GM19238 (cell line): ENCODE results near the gene HLA-DOA.
A peak's percentile ranks its signal among the peaks of the same experiment; 100 is the strongest.

Source experiments
- DNase-seq: peaks from one replicate; pipeline ENCODE4 v3.0.0; 2011; ENCODE audit warnings: low spot score; ENCODE audit not compliant: insufficient read length

Gene HLA-DOA

DNA sequence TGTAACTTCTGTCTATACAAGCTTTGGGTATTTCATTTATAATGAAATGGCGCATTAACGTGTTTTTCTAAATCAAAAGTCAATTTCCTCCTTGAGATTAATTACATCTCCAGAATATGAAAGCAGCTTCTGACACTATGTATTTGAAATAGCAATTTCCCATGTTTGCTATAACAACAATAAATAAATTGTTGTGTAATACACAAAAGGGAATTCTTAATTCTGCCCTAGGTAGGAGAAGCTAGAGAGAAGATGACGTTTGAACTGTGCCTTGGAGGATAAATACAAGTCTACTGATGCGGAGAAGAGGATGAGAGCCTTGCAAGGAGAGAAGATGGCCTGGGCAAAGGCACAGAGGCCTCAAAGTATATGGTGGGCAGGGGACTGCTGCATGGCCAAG is 7.6 kb upstream of the HLA-DOA start:
- no peak for DNase-seq

DNA sequence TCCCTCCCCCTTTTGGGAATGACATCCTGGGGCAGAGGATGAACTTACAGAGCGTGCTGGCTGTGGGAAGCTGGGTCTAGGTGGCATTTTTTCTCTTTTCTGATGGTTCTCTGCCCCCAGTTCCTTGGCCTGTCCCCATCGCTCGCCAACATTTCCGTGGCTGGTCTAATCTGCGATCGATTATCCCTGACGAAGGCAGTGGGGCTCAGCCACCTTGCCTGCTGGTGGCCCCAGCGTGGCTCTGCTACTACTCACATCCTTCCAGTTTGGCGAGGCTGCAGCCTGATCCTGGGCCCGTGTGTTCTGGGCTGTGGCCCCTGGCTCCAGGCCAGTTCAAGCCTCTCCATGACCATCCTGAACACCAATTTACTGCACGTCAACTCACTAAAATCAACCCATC is 6.4 kb upstream of the HLA-DOA start:
- DNase-seq = no peak

DNA sequence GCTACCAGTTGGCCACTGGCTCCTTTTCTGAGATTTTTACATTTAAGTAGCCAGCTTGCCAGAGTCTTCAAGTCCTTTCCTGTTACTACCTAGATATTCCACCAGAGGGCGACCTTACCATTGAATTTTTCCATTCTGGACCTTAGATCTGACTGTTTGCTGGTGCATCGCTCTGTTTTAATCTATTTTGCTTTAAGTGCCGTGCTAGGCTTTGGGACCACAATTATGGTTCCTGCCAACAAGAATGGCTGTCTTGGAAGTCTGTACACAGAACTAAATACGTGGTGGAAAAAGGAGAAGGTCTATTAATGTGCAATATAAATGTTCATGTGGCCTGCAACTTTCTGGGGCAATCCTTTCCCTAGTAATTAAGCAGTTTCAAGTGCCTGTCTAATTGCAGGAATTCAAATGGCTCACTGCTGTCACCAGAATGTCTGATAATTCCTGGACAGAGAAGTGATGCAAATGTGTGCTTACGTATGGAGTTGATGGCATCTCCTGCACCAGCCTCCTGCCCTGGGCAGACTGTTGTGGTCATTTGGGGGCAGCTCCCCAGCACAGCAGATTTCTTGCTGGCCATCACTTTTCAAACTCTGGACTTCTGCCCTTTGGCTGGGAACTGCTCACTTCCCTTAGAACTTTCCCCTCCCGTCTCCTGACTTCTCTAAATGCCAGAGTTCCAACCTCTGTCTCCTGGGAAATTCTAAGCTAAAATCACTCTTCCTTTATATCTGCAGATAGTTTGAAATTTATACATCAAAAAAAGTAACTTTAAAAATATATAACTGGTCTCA is 5.6 kb upstream of the HLA-DOA start:
- no peak for DNase-seq

DNA sequence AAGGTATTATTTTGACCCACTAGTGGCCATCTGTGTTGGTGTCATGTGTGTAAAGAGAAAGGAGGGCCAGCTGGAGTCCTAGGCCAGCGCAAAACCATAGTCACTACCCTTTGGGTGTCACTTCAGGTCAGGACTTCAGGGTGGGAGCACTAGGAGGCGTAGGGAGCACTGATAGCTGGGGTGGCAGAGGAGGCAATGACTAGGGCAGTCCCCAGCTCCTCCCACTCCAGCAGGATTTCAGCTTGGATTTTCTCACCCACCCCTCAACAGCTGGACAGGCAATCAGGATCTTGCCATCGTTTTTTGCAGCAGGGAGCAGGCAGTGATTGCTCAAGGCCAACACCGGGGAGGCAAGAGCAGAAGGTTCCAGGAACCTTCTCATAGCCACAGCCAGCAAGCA is 4.2 kb upstream of the HLA-DOA start:
- no peak for DNase-seq

DNA sequence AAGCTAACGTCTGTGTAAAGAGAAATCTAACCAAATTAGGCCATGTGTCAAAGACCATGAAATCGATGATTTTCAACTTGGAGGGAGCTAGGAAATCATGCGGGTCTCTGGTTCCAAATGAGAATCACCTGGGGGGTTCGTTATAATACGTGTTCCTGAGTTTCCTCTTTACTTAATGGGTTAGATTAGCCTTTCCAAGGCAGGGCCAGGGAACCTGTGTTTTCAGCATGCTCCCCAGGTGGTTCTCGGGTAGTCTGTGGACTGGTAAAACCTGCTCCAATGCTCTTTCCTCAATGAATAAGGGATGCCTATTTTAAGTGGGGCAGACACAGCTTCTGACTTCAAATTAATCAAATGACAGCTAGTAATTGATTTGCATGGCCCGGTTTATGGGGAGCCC is 965 bp upstream of the HLA-DOA start:
- no peak for DNase-seq

DNA sequence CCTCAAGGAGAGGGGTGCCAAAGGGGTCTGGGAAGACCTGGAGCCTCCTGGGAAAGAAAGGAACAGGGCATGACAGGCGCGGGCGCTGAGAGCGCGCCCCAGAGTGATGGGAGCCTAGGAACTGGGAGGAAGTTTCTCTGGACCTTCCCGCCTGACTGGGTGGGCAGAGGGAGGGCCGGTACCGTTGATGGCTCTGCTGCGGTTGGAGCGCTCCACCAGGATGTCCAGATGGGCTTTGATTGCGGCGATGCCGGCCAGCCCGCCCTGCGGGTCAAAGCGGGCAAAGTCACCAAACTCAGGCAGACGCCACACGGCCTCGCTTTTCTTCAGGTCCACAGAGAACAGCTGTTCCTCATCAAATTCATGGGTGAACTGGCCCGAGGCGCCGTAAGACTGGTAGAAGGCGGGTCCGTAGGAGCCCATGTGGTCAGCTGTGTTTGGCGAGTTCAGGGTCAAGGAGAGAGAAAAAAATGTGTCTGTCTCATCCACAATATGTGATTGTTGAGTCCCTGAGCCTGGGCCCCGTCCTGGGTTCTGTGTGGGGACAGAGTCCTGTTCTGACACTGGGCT is 1.5 kb downstream of the HLA-DOA start:
- no peak for DNase-seq

DNA sequence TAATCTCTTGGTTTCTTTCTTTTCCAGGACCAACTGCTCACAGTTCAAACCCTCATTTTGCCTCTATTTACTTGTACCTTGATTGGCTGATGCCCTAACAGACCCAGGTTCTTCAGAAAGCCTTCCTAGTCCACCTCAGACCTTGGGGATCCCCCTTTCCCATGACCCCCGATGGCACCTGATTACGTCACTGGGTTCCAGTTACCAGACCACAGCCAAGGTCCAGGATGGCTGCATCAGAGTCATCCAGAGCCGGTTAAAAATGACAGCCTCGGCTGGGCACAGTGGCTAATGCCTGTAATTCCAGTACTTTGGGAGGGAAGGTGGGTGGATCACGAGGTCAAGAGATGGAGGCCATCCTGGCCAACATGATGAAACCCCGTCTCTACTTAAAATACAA is 4.5 kb downstream of the HLA-DOA start:
- no peak for DNase-seq

DNA sequence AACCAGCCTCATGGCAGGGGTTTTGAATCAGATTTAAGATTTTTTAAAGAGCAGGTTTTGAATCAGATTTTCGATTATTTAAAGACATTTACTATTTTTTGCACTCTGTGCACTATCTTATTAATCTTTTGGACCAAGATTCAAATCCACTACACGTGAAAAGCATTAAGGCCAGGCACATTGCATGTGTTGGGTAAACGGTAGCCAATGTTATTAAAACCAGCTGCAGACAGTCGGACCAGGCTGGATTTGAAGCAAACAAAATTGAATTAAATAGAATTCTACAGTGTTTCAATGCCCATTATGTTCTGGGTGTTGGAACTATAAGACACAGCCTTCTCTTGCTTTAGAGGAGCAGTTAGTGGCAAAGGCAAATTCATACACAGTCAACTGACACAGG is 7.7 kb downstream of the HLA-DOA start:
- no peak for DNase-seq

DNA sequence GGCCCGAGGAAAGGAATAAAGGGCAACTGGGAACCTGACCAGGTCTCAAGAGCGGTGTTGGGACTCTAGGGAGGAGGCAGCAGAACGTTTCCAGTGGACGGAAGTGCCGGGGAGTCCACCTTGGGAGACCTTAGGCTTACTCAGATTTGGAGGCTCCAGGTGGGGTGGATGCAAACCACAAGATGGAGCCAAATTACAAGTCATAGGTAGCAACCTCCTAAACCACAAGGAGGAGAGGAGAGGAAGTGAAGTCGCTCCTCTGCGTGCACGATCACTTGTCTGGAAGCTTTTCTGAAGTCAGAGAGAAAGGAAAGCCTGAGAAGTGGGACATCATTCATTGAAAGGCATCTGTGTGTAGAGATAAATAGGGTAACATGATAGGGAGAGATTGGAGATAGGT is 9.3 kb downstream of the HLA-DOA start:
- peak; percentile 40 for DNase-seq

DNA sequence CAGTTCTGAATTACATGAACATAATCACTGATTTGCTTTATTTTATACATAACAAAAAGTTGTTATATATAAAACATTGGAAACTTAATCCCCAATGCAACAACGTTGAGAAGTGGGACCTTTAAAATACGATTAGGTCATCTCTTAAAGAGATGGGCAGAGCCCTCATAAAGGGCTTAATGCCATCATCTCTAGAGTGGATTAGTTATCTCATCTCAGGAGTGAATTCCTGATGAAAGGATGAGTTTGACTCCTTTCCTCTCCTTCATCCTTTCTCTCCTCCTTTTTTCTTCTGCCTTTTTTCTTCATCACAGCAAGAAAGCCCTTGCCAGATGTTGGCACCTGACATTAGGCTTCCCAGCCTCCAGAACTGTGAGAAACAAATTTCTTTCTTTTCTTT is 13.9 kb downstream of the HLA-DOA start:
- no peak for DNase-seq

DNA sequence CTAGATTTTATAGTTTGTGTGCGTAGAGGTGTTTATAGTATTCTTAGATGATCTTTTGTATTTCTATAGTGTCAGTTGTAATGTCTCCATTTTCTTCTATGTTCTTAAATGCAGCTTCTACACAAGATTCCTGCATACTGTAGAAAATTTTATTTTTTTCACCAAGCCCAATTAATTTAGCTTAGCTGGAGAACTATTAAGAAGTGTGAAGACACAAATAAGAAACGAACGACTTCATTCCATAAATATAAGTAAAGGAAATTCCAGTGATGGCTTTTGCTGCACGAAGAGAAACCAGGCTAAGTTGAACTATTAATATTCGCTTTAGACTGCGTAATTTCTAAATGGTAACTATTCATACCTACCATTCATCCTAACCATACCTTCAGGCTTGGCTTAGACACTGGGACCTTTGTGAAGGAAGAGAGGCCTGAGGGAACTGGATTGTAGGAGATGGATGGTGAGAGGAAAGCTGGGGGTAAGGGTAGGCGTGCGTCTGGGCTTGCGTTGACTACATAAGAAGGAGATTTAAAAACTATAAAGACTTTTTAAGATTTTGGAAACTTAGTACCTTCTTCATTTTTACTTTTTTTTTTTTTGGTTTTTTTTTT is 15.9 kb downstream of the HLA-DOA start:
- no peak for DNase-seq

DNA sequence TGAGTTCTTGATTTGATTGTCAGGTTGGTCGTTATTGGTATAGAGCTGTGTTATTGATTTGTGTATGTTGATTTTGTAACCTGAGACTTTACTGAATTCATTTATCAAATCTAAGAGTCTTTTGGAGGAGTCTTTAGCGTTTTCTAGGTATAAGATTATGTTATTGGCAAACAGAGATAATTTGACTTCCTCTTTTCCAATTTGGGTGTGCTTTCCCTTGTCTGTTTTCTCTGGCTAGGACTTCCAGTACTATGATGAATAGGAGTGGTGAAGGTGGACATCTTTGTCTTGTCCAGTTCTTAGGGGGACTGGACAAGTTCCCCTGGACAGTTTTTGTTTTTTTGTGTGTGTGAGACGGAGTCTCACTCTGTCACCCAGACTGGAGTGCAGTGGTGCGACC is 17.4 kb downstream of the HLA-DOA start:
- DNase-seq = no peak

DNA sequence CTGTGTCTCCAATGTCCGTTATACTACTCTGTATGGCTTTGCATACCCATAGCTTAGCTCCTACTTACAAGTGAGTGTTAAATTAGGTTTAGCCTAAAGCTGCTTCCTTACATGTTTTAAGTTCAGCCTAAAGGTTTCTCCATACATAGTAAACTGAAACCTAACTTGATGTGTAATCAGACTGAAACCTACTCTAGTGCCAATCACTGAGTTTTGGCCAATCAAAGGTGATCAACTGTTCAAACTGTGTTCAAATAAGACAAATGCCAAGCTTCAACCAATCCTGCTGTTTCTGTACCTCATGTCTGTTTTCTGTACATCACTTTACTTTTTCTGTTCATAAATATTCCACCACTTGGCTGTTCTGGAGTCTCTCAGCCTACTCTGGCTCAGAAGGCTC is 20.0 kb downstream of the HLA-DOA start:
- no peak for DNase-seq

DNA sequence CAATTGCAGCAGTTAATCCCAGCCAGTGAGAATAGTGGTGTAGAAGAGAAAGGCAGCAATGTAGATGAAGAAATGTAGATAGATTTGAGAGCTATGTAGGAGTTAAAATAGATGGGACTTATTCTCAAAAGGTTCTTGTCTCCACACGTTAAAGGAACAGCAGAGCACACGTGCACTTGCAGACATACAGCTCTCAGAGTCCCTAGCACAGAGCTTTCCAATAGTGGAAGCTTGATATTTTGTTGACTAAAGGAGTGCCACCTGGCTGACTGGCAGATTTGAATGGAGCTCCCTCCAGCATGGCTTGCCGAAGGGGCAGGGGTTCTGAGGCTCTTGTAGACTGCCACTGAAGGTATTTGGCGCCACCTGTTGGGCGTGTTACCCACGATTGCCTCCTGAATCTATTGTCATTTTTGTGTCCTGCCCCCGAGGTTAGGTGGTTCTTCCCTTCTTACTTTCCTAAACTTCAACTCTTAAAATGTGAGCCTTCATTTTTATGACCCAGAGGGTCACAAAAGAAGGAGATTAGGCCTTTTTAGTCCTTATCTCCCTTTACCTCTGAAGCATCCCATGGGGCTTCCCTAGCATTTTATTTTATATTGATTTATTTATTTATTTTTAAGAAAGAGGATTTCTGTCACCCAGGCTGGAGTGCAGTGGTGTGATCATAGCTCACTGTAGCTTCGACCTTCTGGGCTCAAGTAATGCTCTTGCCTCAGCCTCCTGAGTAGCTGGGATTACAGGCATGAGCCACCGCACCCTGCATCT is 24.6 kb downstream of the HLA-DOA start:
- peak; percentile 61 for DNase-seq

DNA sequence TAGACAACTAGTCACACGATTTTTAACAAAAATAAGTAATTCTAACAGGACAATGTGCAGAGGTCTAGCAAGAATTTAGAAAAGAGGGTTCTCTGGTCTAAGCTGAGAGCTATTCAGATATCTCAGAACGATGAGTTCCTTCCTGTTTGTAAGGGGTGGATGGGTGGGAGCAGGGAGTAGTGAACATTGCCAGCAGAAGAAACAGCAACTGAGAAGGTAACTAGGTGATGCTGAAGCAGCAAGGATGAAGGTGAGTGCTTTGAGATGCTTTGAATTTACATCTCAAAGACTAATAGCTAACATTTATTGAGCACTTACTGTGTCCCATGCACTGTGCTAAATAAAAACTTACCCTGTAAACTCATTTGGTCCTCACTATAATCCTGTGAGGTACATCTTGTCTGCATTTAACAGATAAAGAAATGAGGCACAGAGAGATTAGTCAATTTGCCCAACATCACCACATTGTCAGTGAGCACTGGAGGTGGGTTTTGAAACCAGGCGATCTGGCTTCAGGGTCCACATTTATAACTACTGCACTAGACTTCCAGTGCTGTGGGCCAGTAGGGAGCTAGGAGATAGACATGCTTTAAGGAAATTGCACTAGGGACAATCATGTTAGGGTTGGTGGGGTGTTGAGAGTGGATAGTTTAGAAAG is 25.3 kb downstream of the HLA-DOA start:
- DNase-seq = no peak

DNA sequence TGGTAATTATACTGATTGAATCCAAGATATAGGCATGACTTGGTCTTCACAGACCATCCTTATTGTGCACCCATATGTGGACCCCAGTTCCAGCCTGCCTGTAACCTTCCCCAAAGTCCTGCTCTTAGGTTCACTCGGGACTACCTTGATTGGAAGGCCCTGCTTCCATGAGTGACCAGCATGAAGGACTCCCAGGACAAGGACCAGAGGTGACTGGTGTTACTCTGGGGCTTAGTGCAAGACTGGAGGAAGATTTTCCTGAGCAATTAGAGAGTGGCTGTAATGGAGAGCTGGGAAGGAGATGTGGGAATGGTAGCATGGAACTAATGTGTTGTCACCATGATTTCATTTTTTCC is 25.9 kb downstream of the HLA-DOA start:
- DNase-seq = no peak

DNA sequence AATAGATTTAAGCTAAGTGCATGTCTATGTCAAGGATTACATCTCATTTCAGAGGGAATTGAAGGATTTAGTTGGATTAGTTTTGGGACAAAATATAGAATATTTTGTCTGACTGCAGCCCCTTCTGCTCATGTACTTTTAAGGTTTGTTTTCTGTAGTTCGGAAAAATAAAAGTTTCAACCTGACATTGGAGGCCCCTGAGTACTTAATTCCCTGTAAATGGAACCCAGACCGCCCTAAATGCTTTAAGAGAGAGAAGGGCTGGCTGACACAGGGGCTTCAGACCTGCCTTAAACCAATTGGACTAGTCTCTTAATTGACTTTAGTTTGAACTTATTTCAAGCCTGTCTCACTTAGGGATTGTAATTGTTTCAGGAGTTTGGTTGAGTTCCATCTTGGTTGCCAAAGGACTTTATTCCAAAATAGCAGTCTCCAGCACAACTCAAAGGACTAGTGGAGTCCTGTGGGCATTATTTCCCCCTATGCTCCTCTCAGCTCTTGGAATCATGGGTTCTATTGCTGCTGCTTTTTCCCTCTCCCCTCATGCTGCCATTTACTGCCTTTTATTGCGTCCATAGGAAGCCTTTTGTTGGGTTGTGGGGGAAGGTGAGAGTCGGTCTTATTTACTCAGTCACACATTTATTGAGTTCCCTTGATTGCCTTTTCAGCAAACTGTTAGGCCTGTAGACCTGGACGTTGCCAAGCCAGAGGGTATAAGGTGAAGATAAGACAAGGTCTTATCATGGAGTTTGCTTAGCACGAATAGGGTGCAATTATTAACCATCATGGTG is 26.5 kb downstream of the HLA-DOA start:
- DNase-seq = no peak

DNA sequence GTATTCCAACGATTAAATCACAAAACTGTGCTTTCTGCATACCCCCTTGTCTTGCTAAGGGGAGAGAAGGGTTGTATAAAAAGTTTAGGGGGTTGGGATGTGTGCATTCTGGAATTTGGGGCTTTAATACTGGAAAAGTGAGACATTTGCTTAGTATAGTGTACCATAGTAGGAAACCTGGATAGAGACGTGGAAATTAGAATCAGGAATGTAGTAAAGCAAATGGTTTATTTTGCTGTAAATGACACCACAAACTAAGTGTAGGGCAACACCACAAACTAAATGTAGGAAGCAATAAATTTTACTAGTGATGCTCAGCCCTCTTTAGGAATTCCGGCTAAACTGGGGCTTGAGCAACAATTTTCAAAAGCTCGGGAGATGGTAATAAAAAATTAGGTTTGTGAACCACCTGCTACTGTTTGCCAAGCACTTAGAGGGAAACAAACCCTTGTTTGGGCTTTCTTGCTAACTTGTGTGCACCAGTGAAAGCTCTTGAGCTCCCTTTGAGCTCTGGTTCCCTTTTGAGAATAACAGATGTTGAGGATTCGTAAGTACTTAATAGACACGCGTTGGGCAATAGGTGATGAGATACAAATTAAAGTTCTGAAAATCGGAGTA is 27.2 kb downstream of the HLA-DOA start:
- no peak for DNase-seq

DNA sequence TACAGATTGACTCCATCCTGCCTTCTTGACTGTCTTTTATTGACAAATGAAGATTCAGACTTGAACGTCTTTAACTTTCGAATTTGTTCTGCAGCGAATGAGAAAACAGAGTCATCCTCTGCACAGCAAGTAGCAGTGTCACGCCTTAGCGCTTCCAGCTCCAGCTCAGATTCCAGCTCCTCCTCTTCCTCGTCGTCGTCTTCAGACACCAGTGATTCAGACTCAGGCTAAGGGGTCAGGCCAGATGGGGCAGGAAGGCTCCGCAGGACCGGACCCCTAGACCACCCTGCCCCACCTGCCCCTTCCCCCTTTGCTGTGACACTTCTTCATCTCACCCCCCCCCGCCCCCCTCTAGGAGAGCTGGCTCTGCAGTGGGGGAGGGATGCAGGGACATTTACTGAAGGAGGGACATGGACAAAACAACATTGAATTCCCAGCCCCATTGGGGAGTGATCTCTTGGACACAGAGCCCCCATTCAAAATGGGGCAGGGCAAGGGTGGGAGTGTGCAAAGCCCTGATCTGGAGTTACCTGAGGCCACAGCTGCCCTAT is 28.8 kb downstream of the HLA-DOA start:
- DNase-seq = no peak
